K562 (cell line): ENCODE data around the gene SCRN1. TPM values are rescaled to one million over a fixed set of nuclear protein-coding genes. Genes with fewer than 3 reads are reported as not detected.

ENCODE experiments used
- BMI1 ChIP-seq: fragments of 150-350 bp; IDR thresholded peaks from 2 replicates; pipeline ENCODE4 v1.6.1; 2014; ENCODE audit warnings: low read length
- CHAMP1 ChIP-seq: fragments of 450-650 bp; IDR thresholded peaks from 2 replicates; pipeline ENCODE4 v1.6.1; 2016; ENCODE audit warnings: mild to moderate bottlenecking
- CLOCK ChIP-seq: fragments of 250-450 bp; sonication (Bioruptor Pico); IDR thresholded peaks from 2 replicates; pipeline ENCODE4 v1.4.0; 2020; ENCODE audit warnings: mild to moderate bottlenecking, moderate library complexity, borderline replicate concordance
- DDX20 ChIP-seq: fragments of 450-650 bp; IDR thresholded peaks from 2 replicates; pipeline ENCODE4 v1.6.1; 2016; ENCODE audit warnings: missing genetic modification characterization, low read depth, mild to moderate bottlenecking, missing compliant biosample characterization, moderate library complexity
- E4F1 ChIP-seq: fragments of 250-450 bp; sonication (Bioruptor Pico); IDR thresholded peaks from 2 replicates; pipeline ENCODE4 v1.5.0; 2021; ENCODE audit warnings: mild to moderate bottlenecking, borderline replicate concordance
- HINFP ChIP-seq: fragments of 450-650 bp; conservative IDR thresholded peaks from 2 replicates; pipeline ENCODE4 v1.6.1; 2016; ENCODE audit warnings: missing genetic modification characterization, low read depth, mild to moderate bottlenecking, control low read depth, missing compliant biosample characterization
- IRF1 ChIP-seq: sonication (generic); formaldehyde crosslinking; IDR thresholded peaks from 2 replicates; pipeline ENCODE4 v1.8.0; 2022; ENCODE audit warnings: missing genetic modification reagents, mild to moderate bottlenecking, borderline replicate concordance
- LEF1 ChIP-seq: fragments of 450-650 bp; IDR thresholded peaks from 2 replicates; pipeline ENCODE4 v1.6.1; 2016; ENCODE audit warnings: mild to moderate bottlenecking
- NELFE ChIP-seq: IDR thresholded peaks from 2 replicates; pipeline ENCODE4 v1.6.1; 2011; ENCODE audit warnings: mild to moderate bottlenecking; ENCODE audit not compliant: insufficient read depth, insufficient read length
- RFX7 ChIP-seq: fragments of 250-450 bp; sonication (Bioruptor Pico); IDR thresholded peaks from 2 replicates; pipeline ENCODE4 v1.5.1; 2021; ENCODE audit warnings: mild to moderate bottlenecking
- TOE1 ChIP-seq, 2 experiments: fragments of 450-650 bp in 1 of 2; sonication (generic) in 1 of 2; formaldehyde crosslinking in 1 of 2; IDR thresholded peaks; 2 replicates each; pipeline versions ENCODE4 v1.7.1 to v1.8.0; 2016 to 2022; ENCODE audit warnings: borderline replicate concordance in 2 of 2, mild to moderate bottlenecking in 2 of 2, antibody characterized with exemption in 1 of 2, inconsistent platforms in 1 of 2, low read depth in 1 of 2, missing genetic modification reagents in 1 of 2, moderate library complexity in 1 of 2
- ZNF23 ChIP-seq: fragments of 250-450 bp; sonication (Bioruptor Pico); IDR thresholded peaks from 2 replicates; pipeline ENCODE4 v1.4.0; 2020; ENCODE audit warnings: mild to moderate bottlenecking
- ZNF584 ChIP-seq: fragments of 200-800 bp; sonication (Bioruptor generic); IDR thresholded peaks from 2 replicates; pipeline ENCODE4 v1.6.1; 2016; ENCODE audit warnings: low read depth, mild to moderate bottlenecking, missing genetic modification characterization, missing compliant biosample characterization
- ZNF699 ChIP-seq: fragments of 250-450 bp; sonication (Bioruptor Pico); IDR thresholded peaks from 2 replicates; pipeline ENCODE4 v1.8.0; 2021; ENCODE audit warnings: mild to moderate bottlenecking, moderate library complexity; ENCODE audit not compliant: insufficient replicate concordance
- ZNF79 ChIP-seq: fragments of 250-450 bp; sonication (Bioruptor Pico); IDR thresholded peaks from 2 replicates; pipeline ENCODE4 v1.4.0; 2020; ENCODE audit warnings: low read depth, mild to moderate bottlenecking, moderate library complexity
- polyA plus RNA-seq, 8 experiments: library from polyadenylated mRNA; depleted of rRNA in 4 of 8; stranded (reverse) in 5 of 8; unstranded in 3 of 8; fragments of >200 nt; fragmentation: Nextera tagmentation in 2 of 8; fragmentation: Illumina TruSeq in 1 of 8; extraction: Ambion mirVana in 2 of 8; extraction: Trizol in 1 of 8; gene quantifications; 2 replicates each; pipeline versions ENCODE4 v1.2.1 to v1.2.3, GENCODE V29; 2011 to 2014; ENCODE audit warnings: inconsistent platforms in 1 of 8, missing spikeins in 1 of 8
- total RNA-seq, 7 experiments: library from RNA; depleted of rRNA in 6 of 7; stranded (reverse); fragments of >200 nt in 6 of 7; fragmentation: Illumina TruSeq in 2 of 7; extraction: Trizol in 2 of 7; gene quantifications; 2 replicates each; pipeline versions ENCODE4 v1.2.1 to v1.2.3, GENCODE V29; 2011 to 2021; ENCODE audit warnings: low replicate concordance in 1 of 7

The SCRN1 gene
- total and polyA plus RNA-seq, 9 of the 15 experiments (the other 6 are each of a cell fraction or from before 2014, with no cell fraction given): 0.13 to 1.4 (median 0.20) TPM

GRCh38 chr7:30028749-30029635, 39.4 kb upstream of the SCRN1 start (continued):
- TF ChIP-seq CLOCK (CRISPR knock-in tag): no peak
- TF ChIP-seq NELFE: no peak
- no peak for TF ChIP-seq TOE1 (IDR thresholded peaks at IDR 0.05; ENCODE audit: borderline replicate concordance)
- TF ChIP-seq TOE1 (CRISPR knock-in tag; IDR thresholded peaks at IDR 0.05; ENCODE audit: borderline replicate concordance, low read depth): no peak
- TF ChIP-seq CHAMP1: no peak
- no peak for TF ChIP-seq DDX20 (tag)
- no peak for TF ChIP-seq IRF1 (CRISPR knock-in tag)
- no peak for TF ChIP-seq ZNF23 (CRISPR knock-in tag)
- TF ChIP-seq ZNF699: no peak
- no peak for TF ChIP-seq E4F1 (CRISPR knock-in tag)
- no peak for TF ChIP-seq ZNF584 (CRISPR knock-in tag)
- TF ChIP-seq BMI1: no peak
- TF ChIP-seq HINFP: peak; percentile 77
- TF ChIP-seq RFX7: no peak
- TF ChIP-seq LEF1: no peak
- no peak for TF ChIP-seq ZNF79 (CRISPR knock-in tag)
